ENCODE measurements around the gene KCTD2. TPM values are rescaled to one million over a fixed set of nuclear protein-coding genes. Genes with fewer than 3 reads are reported as not detected.

The KCTD2 gene
- total and polyA plus RNA-seq, 2 of the 13 experiments (the other 11 are each of a cell fraction or from before 2014, with no cell fraction given): 28.3 to 32.6 TPM

DNA sequence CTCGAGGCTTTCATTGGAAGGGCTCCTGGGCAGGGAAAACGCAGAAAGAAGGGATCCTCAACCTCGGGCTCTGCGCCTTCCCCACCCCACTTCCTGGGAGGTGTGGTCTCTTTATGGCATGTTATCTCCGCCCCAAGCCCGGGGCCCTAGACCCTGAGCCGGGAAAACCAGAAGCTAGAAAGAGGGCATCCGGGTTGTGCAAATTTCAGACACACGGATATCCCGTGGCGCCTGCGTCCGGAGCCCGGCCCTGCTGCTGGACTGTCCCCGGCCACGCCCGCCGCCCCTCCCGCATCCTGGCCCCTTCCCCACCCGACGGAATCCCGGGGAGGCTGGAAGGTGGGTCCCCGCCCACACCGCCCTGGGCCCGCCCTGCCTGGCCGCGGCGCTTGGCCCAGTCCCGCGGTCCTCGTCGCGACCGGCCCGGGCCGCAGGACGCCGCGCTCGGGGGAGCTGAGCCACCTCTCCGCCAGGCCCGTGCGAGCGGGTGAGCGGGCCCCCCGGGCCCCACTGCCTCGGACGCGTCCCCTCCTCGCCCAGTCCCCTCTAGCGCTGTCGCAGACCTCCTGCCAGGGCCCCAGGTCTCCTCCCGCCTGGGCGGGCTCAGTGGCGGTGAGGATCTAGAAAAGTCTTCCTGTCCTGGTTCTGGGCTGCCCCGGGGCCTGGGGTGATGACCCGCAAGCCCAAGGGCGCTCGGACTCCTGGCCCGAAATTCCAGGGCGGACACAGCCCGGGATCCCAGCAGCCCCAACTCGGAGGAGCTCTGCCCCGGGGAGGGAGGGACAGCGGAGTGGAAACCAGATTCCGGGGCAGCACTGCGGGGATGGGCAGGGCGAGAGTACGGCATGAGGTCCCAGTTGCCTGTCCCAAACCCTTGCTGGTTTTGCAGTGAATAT lies 40.8 kb downstream of the KCTD2 start, which contains the start of gene SLC16A5 (continued):
- TF ChIP-seq, protein P1, sequence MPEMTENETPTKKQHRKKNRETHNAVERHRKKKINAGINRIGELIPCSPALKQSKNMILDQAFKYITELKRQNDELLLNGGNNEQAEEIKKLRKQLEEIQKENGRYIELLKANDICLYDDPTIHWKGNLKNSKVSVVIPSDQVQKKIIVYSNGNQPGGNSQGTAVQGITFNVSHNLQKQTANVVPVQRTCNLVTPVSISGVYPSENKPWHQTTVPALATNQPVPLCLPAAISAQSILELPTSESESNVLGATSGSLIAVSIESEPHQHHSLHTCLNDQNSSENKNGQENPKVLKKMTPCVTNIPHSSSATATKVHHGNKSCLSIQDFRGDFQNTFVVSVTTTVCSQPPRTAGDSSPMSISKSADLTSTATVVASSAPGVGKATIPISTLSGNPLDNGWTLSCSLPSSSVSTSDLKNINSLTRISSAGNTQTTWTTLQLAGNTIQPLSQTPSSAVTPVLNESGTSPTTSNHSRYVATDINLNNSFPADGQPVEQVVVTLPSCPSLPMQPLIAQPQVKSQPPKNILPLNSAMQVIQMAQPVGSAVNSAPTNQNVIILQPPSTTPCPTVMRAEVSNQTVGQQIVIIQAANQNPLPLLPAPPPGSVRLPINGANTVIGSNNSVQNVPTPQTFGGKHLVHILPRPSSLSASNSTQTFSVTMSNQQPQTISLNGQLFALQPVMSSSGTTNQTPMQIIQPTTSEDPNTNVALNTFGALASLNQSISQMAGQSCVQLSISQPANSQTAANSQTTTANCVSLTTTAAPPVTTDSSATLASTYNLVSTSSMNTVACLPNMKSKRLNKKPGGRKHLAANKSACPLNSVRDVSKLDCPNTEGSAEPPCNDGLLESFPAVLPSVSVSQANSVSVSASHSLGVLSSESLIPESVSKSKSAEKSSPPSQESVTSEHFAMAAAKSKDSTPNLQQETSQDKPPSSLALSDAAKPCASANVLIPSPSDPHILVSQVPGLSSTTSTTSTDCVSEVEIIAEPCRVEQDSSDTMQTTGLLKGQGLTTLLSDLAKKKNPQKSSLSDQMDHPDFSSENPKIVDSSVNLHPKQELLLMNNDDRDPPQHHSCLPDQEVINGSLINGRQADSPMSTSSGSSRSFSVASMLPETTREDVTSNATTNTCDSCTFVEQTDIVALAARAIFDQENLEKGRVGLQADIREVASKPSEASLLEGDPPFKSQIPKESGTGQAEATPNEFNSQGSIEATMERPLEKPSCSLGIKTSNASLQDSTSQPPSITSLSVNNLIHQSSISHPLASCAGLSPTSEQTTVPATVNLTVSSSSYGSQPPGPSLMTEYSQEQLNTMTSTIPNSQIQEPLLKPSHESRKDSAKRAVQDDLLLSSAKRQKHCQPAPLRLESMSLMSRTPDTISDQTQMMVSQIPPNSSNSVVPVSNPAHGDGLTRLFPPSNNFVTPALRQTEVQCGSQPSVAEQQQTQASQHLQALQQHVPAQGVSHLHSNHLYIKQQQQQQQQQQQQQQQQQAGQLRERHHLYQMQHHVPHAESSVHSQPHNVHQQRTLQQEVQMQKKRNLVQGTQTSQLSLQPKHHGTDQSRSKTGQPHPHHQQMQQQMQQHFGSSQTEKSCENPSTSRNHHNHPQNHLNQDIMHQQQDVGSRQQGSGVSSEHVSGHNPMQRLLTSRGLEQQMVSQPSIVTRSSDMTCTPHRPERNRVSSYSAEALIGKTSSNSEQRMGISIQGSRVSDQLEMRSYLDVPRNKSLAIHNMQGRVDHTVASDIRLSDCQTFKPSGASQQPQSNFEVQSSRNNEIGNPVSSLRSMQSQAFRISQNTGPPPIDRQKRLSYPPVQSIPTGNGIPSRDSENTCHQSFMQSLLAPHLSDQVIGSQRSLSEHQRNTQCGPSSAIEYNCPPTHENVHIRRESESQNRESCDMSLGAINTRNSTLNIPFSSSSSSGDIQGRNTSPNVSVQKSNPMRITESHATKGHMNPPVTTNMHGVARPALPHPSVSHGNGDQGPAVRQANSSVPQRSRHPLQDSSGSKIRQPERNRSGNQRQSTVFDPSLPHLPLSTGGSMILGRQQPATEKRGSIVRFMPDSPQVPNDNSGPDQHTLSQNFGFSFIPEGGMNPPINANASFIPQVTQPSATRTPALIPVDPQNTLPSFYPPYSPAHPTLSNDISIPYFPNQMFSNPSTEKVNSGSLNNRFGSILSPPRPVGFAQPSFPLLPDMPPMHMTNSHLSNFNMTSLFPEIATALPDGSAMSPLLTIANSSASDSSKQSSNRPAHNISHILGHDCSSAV (CRISPR knock-in tag; IDR thresholded peaks at IDR 0.05; ENCODE audit: borderline replicate concordance): no peak
- TF ChIP-seq ZSCAN22 (CRISPR knock-in tag; IDR thresholded peaks at IDR 0.05) (no peak), ZFP82 (CRISPR knock-in tag; IDR thresholded peaks at IDR 0.05; ENCODE audit: borderline replicate concordance) (no peak; the same call in 1 of the 2 replicates), PHF20 (CRISPR knock-in tag; IDR thresholded peaks at IDR 0.05) (0 out of 2 replicates have a peak, but pooled peaks have one; percentile 39), ATF1 (CRISPR knock-in tag; IDR thresholded peaks at IDR 0.05) (no peak), ZSCAN12 (CRISPR knock-in tag; IDR thresholded peaks at IDR 0.05) (no peak), ELF3 (CRISPR knock-in tag; IDR thresholded peaks at IDR 0.05) (no peak; the same call in 1 of the 2 replicates), ZNF879 (CRISPR knock-in tag; IDR thresholded peaks at IDR 0.05) (0 out of 2 replicates have a peak, but pooled peaks have one; percentile 5), MXI1 (IDR thresholded peaks at IDR 0.05; ENCODE audit: borderline replicate concordance, low read depth, low read length) (peak; percentile 32; the same call in 1 of the 3 replicates), PAX8 (CRISPR knock-in tag; IDR thresholded peaks at IDR 0.05; ENCODE audit: borderline replicate concordance) (no peak; the same call in 1 of the 2 replicates), FOXJ3 (CRISPR knock-in tag; IDR thresholded peaks at IDR 0.05; ENCODE audit: borderline replicate concordance) (no peak)
- TF ChIP-seq, protein P2, sequence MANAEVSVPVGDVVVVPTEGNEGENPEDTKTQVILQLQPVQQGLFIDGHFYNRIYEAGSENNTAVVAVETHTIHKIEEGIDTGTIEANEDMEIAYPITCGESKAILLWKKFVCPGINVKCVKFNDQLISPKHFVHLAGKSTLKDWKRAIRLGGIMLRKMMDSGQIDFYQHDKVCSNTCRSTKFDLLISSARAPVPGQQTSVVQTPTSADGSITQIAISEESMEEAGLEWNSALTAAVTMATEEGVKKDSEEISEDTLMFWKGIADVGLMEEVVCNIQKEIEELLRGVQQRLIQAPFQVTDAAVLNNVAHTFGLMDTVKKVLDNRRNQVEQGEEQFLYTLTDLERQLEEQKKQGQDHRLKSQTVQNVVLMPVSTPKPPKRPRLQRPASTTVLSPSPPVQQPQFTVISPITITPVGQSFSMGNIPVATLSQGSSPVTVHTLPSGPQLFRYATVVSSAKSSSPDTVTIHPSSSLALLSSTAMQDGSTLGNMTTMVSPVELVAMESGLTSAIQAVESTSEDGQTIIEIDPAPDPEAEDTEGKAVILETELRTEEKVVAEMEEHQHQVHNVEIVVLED (CRISPR knock-in tag; IDR thresholded peaks at IDR 0.05; ENCODE audit: borderline replicate concordance): no peak; the same call in 1 of the 2 replicates
- TF ChIP-seq, protein P3, sequence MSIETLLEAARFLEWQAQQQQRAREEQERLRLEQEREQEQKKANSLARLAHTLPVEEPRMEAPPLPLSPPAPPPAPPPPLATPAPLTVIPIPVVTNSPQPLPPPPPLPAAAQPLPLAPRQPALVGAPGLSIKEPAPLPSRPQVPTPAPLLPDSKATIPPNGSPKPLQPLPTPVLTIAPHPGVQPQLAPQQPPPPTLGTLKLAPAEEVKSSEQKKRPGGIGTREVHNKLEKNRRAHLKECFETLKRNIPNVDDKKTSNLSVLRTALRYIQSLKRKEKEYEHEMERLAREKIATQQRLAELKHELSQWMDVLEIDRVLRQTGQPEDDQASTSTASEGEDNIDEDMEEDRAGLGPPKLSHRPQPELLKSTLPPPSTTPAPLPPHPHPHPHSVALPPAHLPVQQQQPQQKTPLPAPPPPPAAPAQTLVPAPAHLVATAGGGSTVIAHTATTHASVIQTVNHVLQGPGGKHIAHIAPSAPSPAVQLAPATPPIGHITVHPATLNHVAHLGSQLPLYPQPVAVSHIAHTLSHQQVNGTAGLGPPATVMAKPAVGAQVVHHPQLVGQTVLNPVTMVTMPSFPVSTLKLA (IDR thresholded peaks at IDR 0.05): no peak
- TF ChIP-seq, protein P4, sequence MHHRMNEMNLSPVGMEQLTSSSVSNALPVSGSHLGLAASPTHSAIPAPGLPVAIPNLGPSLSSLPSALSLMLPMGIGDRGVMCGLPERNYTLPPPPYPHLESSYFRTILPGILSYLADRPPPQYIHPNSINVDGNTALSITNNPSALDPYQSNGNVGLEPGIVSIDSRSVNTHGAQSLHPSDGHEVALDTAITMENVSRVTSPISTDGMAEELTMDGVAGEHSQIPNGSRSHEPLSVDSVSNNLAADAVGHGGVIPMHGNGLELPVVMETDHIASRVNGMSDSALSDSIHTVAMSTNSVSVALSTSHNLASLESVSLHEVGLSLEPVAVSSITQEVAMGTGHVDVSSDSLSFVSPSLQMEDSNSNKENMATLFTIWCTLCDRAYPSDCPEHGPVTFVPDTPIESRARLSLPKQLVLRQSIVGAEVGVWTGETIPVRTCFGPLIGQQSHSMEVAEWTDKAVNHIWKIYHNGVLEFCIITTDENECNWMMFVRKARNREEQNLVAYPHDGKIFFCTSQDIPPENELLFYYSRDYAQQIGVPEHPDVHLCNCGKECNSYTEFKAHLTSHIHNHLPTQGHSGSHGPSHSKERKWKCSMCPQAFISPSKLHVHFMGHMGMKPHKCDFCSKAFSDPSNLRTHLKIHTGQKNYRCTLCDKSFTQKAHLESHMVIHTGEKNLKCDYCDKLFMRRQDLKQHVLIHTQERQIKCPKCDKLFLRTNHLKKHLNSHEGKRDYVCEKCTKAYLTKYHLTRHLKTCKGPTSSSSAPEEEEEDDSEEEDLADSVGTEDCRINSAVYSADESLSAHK (CRISPR knock-in tag; IDR thresholded peaks at IDR 0.05; ENCODE audit: borderline replicate concordance): no peak

All from HepG2 (cell line).